Measurements from ENCODE around the gene ROPN1.
A peak's percentile ranks its signal among the peaks of the same experiment; 100 is the strongest.
"Not testable (repeated sequence)": the region's sequence is repeated elsewhere in the genome, so short reads cannot be mapped to it uniquely, and the experiment has no call there.

Gene ROPN1

DNA sequence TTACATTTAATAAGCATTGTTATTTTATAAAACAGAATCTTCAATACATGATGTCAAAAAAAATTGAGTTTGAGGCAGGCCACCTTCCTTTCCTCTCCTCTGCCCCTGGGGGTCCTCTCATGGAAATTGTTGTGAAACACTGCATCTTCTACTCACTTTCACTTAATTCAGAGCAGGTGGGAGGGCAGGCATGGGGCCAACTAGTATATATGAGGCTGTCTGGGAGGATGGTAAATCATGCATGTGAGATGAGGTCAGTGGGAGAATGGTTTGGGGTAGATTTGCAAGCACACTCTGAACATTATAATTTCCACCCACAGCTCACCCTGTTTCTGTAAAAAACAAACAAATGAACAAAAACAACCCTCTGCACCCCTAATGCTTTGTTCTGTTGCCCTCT, 20.5 kb downstream of the ROPN1 start:
- no peaks in the 10 kb centered on the region for H3K9me3 ChIP-seq (ENCODE audit: low read length)
- H3K9ac ChIP-seq (ENCODE audit: low read length) = no peak overlapping the region
- H3K27me3 ChIP-seq (ENCODE audit: insufficient read depth, low read length) = no peaks in the 10 kb centered on the region
- no peak overlapping the region for H2AFZ ChIP-seq (ENCODE audit: low read length)
- no peak overlapping the region for H3K4me3 ChIP-seq (ENCODE audit: low read depth, low read length, poor library complexity, severe bottlenecking)
- no peak for TF ChIP-seq EZH2 (IDR thresholded peaks at IDR 0.05; ENCODE audit: borderline replicate concordance, low read length)
- TF ChIP-seq CTCF (IDR thresholded peaks at IDR 0.05; ENCODE audit: low read length) = no peak
- H4K20me1 ChIP-seq (ENCODE audit: insufficient read depth, low read length) = no peaks in the 10 kb centered on the region
- H3F3A ChIP-seq (ENCODE audit: insufficient read depth, low read length) = no peaks in the 10 kb centered on the region
- no peaks in the 10 kb centered on the region for H3K79me2 ChIP-seq (ENCODE audit: insufficient read depth, low read length)
- H3K4me2 ChIP-seq (ENCODE audit: low read length) = no peak overlapping the region
- H3K36me3 ChIP-seq (ENCODE audit: insufficient read depth, low read length) = no peaks in the 10 kb centered on the region
- H3K4me1 ChIP-seq (ENCODE audit: insufficient read depth, low read length, severe bottlenecking) = no peaks in the 10 kb centered on the region
- H3K9me2 ChIP-seq (ENCODE audit: low read depth, low read length) = no peaks in the 10 kb centered on the region
- H3K27ac ChIP-seq (ENCODE audit: low read depth, low read length, poor library complexity, severe bottlenecking) = no peak overlapping the region

DNA sequence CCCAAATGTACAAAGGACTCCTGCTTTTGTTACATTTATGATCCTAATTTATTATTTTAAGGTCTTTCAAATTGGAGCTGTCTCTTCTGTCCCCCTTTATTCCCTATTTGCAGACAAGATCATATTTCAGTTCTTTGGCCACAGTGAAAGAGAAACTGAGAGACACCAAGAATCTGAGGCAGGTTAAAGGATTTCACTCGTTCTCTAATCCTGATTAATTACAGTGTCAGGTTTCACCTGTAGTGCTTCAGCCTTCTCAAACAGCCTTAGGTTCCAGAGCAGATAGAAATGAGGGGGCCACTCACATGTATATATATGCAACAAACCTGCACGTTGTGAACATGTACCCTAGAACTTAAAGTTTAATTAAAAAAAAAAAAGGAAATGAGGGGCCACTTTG, 24.7 kb downstream of the ROPN1 start:
- H3K4me2 ChIP-seq (ENCODE audit: low read length); H3K9me2 ChIP-seq (ENCODE audit: low read depth, low read length); H3K9me3 ChIP-seq (ENCODE audit: low read length); H3K27me3 ChIP-seq (ENCODE audit: insufficient read depth, low read length); H2AFZ ChIP-seq (ENCODE audit: low read length); H4K20me1 ChIP-seq (ENCODE audit: insufficient read depth, low read length); H3K27ac ChIP-seq (ENCODE audit: low read depth, low read length, poor library complexity, severe bottlenecking); H3F3A ChIP-seq (ENCODE audit: insufficient read depth, low read length); H3K36me3 ChIP-seq (ENCODE audit: insufficient read depth, low read length); H3K79me2 ChIP-seq (ENCODE audit: insufficient read depth, low read length); H3K4me1 ChIP-seq (ENCODE audit: insufficient read depth, low read length, severe bottlenecking); H3K4me3 ChIP-seq (ENCODE audit: low read depth, low read length, poor library complexity, severe bottlenecking); H3K9ac ChIP-seq (ENCODE audit: low read length): not testable (repeated sequence)

- not testable (repeated sequence) for H4K20me1 ChIP-seq (ENCODE audit: insufficient read depth, low read length); H3K27me3 ChIP-seq (ENCODE audit: insufficient read depth, low read length); H3K9ac ChIP-seq (ENCODE audit: low read length); H3K4me1 ChIP-seq (ENCODE audit: insufficient read depth, low read length, severe bottlenecking); H3K27ac ChIP-seq (ENCODE audit: low read depth, low read length, poor library complexity, severe bottlenecking); H3K4me3 ChIP-seq (ENCODE audit: low read depth, low read length, poor library complexity, severe bottlenecking); H3K4me2 ChIP-seq (ENCODE audit: low read length); H2AFZ ChIP-seq (ENCODE audit: low read length); H3F3A ChIP-seq (ENCODE audit: insufficient read depth, low read length); H3K9me3 ChIP-seq (ENCODE audit: low read length); H3K9me2 ChIP-seq (ENCODE audit: low read depth, low read length); H3K36me3 ChIP-seq (ENCODE audit: insufficient read depth, low read length); H3K79me2 ChIP-seq (ENCODE audit: insufficient read depth, low read length)
Observed at GRCh38 chr3:123966799-123967198, 25.1 kb downstream of the ROPN1 start.

DNA sequence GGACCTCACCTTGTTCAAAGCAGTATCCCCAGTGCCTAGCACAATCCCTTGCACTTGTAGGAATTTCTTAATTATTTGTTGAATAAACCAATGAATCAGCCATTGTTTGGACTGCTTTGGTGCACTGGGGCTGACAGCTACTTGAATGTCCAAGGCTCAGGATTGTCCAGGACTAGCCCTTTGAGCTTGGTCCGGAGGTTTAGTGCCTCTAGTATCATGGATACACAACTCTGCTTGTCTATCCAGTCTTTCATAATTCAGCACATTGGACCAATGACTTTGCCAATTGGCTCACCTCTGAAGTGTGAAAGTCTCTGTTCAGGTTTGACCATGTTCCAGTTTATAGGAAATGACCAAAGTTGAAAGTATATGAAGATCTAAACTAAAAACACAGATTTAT, 27.1 kb downstream of the ROPN1 start:
- H4K20me1 ChIP-seq (ENCODE audit: insufficient read depth, low read length) = not testable (repeated sequence)

GRCh38 chr3:123961508-123961856, 30.4 kb downstream of the ROPN1 start:
- peaks cover 33% of the 10 kb centered on the region for H3K4me1 ChIP-seq (ENCODE audit: insufficient read depth, low read length, severe bottlenecking)
- H3K4me3 ChIP-seq (ENCODE audit: low read depth, low read length, poor library complexity, severe bottlenecking) = peak overlapping the region; percentile 70
- peak overlapping the region; percentile 76 for H3K4me2 ChIP-seq (ENCODE audit: low read length)
- no peaks in the 10 kb centered on the region for H4K20me1 ChIP-seq (ENCODE audit: insufficient read depth, low read length)
- H3K79me2 ChIP-seq (ENCODE audit: insufficient read depth, low read length) = peaks cover 12% of the 10 kb centered on the region; the same call in 1 of the 2 replicates
- peak overlapping the region; percentile 95; the same call in 1 of the 2 replicates for H2AFZ ChIP-seq (ENCODE audit: low read length)
- H3K9me2 ChIP-seq (ENCODE audit: low read depth, low read length) = no peaks in the 10 kb centered on the region
- H3K36me3 ChIP-seq (ENCODE audit: insufficient read depth, low read length) = no peaks in the 10 kb centered on the region
- H3K27ac ChIP-seq (ENCODE audit: low read depth, low read length, poor library complexity, severe bottlenecking) = peak overlapping the region; percentile 46
- H3K27me3 ChIP-seq (ENCODE audit: insufficient read depth, low read length) = no peaks in the 10 kb centered on the region
- no peaks in the 10 kb centered on the region for H3F3A ChIP-seq (ENCODE audit: insufficient read depth, low read length)
- TF ChIP-seq EZH2 (IDR thresholded peaks at IDR 0.05; ENCODE audit: borderline replicate concordance, low read length) = no peak
- TF ChIP-seq CTCF (IDR thresholded peaks at IDR 0.05; ENCODE audit: low read length) = no peak
- no peaks in the 10 kb centered on the region for H3K9me3 ChIP-seq (ENCODE audit: low read length)
- H3K9ac ChIP-seq (ENCODE audit: low read length) = peak overlapping the region; percentile 71

More for the DNA sequence above, 27.1 kb downstream of the ROPN1 start:
- H3K9me2 ChIP-seq (ENCODE audit: low read depth, low read length); H3K27ac ChIP-seq (ENCODE audit: low read depth, low read length, poor library complexity, severe bottlenecking); H3K9ac ChIP-seq (ENCODE audit: low read length); H3K9me3 ChIP-seq (ENCODE audit: low read length); H3K4me2 ChIP-seq (ENCODE audit: low read length); H3K4me3 ChIP-seq (ENCODE audit: low read depth, low read length, poor library complexity, severe bottlenecking); H3K79me2 ChIP-seq (ENCODE audit: insufficient read depth, low read length); H3K27me3 ChIP-seq (ENCODE audit: insufficient read depth, low read length); H3K36me3 ChIP-seq (ENCODE audit: insufficient read depth, low read length); H3F3A ChIP-seq (ENCODE audit: insufficient read depth, low read length); H2AFZ ChIP-seq (ENCODE audit: low read length): not testable (repeated sequence)
- peaks cover 12% of the 10 kb centered on the region for H3K4me1 ChIP-seq (ENCODE audit: insufficient read depth, low read length, severe bottlenecking)
